Esophagus squamous epithelium (tissue), 4 donors: Measurements from ENCODE around the gene ZDHHC14.

ENCODE experiments used
- POLR2A ChIP-seq, 4 donors: fragments of 450-650 bp; IDR thresholded peaks; one replicate each; pipeline ENCODE4 v1.6.1; 2017; ENCODE audit warnings: antibody characterized with exemption in 4 of 4, mild to moderate bottlenecking in 4 of 4, moderate library complexity in 3 of 4
- TF ChIP-seq, protein P1 (sequence below), 6 experiments: fragments of 450-650 bp in 4 of 6; fragments of 200-600 bp in 2 of 6; sonication (generic) in 2 of 6; IDR thresholded peaks; one replicate each; pipeline ENCODE4 v1.5.1; 2016 to 2019; ENCODE audit warnings: antibody characterized with exemption in 6 of 6, mild to moderate bottlenecking in 4 of 6, moderate library complexity in 4 of 6

DNA sequence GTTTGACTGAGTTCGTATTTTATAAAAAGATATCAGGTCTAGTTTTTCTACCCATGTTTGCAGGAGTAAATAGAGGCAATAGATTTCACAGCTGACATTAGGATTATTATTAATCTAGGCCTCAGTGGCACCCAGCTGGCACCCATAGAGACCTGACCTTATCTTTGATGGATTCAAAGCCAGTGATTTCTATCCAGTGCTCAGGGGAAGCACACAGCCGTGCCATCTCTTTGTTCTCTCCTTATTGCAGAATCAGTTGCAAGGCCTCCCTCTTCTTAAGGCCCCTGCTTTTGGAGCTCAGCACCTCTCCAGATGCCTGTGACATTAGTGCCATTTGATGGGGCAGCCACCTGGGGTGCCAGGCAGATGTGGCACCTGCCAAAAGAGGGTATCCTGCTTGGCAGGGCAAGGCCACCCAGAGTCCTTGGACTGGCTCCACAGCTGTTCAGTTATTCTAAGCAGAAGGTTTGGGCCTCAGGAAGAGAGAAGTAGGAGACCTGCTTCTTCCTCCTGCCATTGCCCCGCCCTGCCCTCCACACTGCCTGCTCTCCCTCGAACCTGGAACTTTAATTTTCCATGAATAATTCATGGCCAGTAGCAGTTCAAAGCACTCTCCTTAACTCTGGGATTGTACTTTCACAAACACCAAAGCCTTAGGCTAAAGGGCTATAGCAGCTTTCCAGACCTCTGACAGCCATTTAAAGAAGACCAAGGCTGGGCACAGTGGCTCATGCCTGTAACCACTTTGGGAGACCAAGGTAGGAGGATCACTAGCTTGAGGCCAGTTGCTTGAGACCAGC lies 206.3 kb downstream of the ZDHHC14 start:
- TF ChIP-seq, protein P1, sequence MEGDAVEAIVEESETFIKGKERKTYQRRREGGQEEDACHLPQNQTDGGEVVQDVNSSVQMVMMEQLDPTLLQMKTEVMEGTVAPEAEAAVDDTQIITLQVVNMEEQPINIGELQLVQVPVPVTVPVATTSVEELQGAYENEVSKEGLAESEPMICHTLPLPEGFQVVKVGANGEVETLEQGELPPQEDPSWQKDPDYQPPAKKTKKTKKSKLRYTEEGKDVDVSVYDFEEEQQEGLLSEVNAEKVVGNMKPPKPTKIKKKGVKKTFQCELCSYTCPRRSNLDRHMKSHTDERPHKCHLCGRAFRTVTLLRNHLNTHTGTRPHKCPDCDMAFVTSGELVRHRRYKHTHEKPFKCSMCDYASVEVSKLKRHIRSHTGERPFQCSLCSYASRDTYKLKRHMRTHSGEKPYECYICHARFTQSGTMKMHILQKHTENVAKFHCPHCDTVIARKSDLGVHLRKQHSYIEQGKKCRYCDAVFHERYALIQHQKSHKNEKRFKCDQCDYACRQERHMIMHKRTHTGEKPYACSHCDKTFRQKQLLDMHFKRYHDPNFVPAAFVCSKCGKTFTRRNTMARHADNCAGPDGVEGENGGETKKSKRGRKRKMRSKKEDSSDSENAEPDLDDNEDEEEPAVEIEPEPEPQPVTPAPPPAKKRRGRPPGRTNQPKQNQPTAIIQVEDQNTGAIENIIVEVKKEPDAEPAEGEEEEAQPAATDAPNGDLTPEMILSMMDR (IDR thresholded peaks at IDR 0.05): no peak
- TF ChIP-seq POLR2A (IDR thresholded peaks at IDR 0.05): no peak
